Iris pigment epithelial cell (primary cell): Measurements from ENCODE around the gene ARPC1A.
"Not testable (repeated sequence)": the region's sequence is repeated elsewhere in the genome, so short reads cannot be mapped to it uniquely, and the experiment has no call there.

Source experiments
- DNase-seq: peaks from one replicate; pipeline ENCODE4 v3.0.0-alpha.2; 2011; ENCODE audit warnings: low read depth

The ARPC1A gene

GRCh38 chr7:99322659-99323058 lies 3.0 kb upstream of the ARPC1A start:
- not testable (repeated sequence) for DNase-seq

- DNase-seq, result no peak
These were observed 1.1 kb upstream of the ARPC1A start for GRCh38 chr7:99324559-99324958.

- DNase-seq, result no peak
These were observed 651 bp upstream of the ARPC1A start for GRCh38 chr7:99325001-99325493.

GRCh38 chr7:99326408-99326782 lies 697 bp downstream of the ARPC1A start:
- no peak for DNase-seq

- DNase-seq, result peak; percentile 92
These were observed 4.7 kb downstream of the ARPC1A start for GRCh38 chr7:99330314-99330961.

- DNase-seq, result peak; percentile 25
These were observed 5.3 kb downstream of the ARPC1A start for GRCh38 chr7:99331002-99331401.

GRCh38 chr7:99339595-99339994 lies 13.9 kb downstream of the ARPC1A start:
- no peak for DNase-seq

- peak; percentile 41 for DNase-seq
These were observed 15.0 kb downstream of the ARPC1A start for GRCh38 chr7:99340659-99341058.

- no peak for DNase-seq
These were observed 18.5 kb downstream of the ARPC1A start for GRCh38 chr7:99344061-99344647.

GRCh38 chr7:99350641-99351040 lies 24.9 kb downstream of the ARPC1A start:
- DNase-seq, result not testable (repeated sequence)

GRCh38 chr7:99352247-99352646 lies 26.5 kb downstream of the ARPC1A start:
- DNase-seq, result no peak

- no peak for DNase-seq
These were observed 29.4 kb downstream of the ARPC1A start for GRCh38 chr7:99355098-99355497.

GRCh38 chr7:99357701-99358490 lies 32.2 kb downstream of the ARPC1A start:
- no peak for DNase-seq

GRCh38 chr7:99358521-99358920 lies 32.8 kb downstream of the ARPC1A start:
- not testable (repeated sequence) for DNase-seq

GRCh38 chr7:99359465-99360154 lies 33.9 kb downstream of the ARPC1A start:
- no peak for DNase-seq

- DNase-seq, result peak; percentile 93
These were observed 37.1 kb downstream of the ARPC1A start for GRCh38 chr7:99362801-99363200.

- no peak for DNase-seq
These were observed 37.6 kb downstream of the ARPC1A start for GRCh38 chr7:99363286-99363685.

GRCh38 chr7:99365318-99366141 lies 39.8 kb downstream of the ARPC1A start:
- no peak for DNase-seq

- DNase-seq, result no peak
These were observed 40.9 kb downstream of the ARPC1A start for GRCh38 chr7:99366646-99367045.

GRCh38 chr7:99368750-99369389 lies 43.2 kb downstream of the ARPC1A start:
- DNase-seq, result no peak

- no peak for DNase-seq
These were observed 44.2 kb downstream of the ARPC1A start for GRCh38 chr7:99369767-99370391.
